PC-3 (cell line): ENCODE data around the gene ESPN. TPM values are rescaled to one million over a fixed set of nuclear protein-coding genes. Genes with fewer than 3 reads are reported as not detected.

Source experiments
- ATAC-seq: fragments of 200-7000 bp; cut with Tn5 transposase; 2 replicates; pipeline ENCODE4 v1.9.1; 2020; ENCODE audit warnings: mild to moderate bottlenecking, moderate library complexity
- BruUV-seq: library from RNA; stranded (reverse); fragments of 400-500 nt; replicated peaks from 2 replicates; lab custom pipeline; 2021; lab: Mats Ljungman, UMichigan
- CTCF ChIA-PET: fragments of 300-600 bp; sonication (Branson Sonifier 250); formaldehyde crosslinking; loops from one replicate; lab custom pipeline; 2022; ENCODE audit warnings: antibody characterized with exemption; lab: Charles Lee
- POLR2A ChIA-PET: fragments of 300-600 bp; sonication (Branson Sonifier 250); formaldehyde crosslinking; loops from one replicate; lab custom pipeline; 2022; ENCODE audit warnings: antibody characterized with exemption; ENCODE audit not compliant: unreplicated experiment; lab: Charles Lee
- DNase-seq: peaks from one replicate; pipeline ENCODE4 v3.0.0-alpha.2; 2015
- H2AFZ ChIP-seq: fragments of 300-600 bp; sonication (generic); 2 replicates; pipeline ENCODE4 v1.6.0; 2016; ENCODE audit warnings: antibody characterized with exemption, low read length
- H3F3A ChIP-seq: fragments of 300-600 bp; sonication (generic); one replicate; pipeline ENCODE4 v1.6.0; 2017; ENCODE audit warnings: antibody characterized with exemption, low read length, control low read depth, mild to moderate bottlenecking; ENCODE audit not compliant: unreplicated experiment
- H3K27ac ChIP-seq: fragments of 300-600 bp; sonication (generic); 2 replicates; pipeline ENCODE4 v1.5.1; 2016; ENCODE audit warnings: mild to moderate bottlenecking, low read length
- H3K27me3 ChIP-seq: fragments of 300-600 bp; sonication (generic); 2 replicates; pipeline ENCODE4 v1.6.1; 2016; ENCODE audit warnings: low read length, mixed read lengths
- H3K36me3 ChIP-seq: fragments of 300-600 bp; sonication (generic); 2 replicates; pipeline ENCODE4 v1.6.1; 2016; ENCODE audit warnings: low read depth, mixed run types, low read length, mixed read lengths
- H3K4me1 ChIP-seq: fragments of 300-600 bp; sonication (generic); 2 replicates; pipeline ENCODE4 v1.5.1; 2016; ENCODE audit warnings: low read length; ENCODE audit not compliant: insufficient read depth
- H3K4me2 ChIP-seq: fragments of 300-600 bp; sonication (generic); 2 replicates; pipeline ENCODE4 v1.6.0; 2016; ENCODE audit warnings: low read length
- H3K4me3 ChIP-seq: fragments of 300-600 bp; sonication (generic); 2 replicates; pipeline ENCODE4 v1.5.1; 2016; ENCODE audit warnings: mild to moderate bottlenecking, low read length, mixed read lengths
- H3K79me2 ChIP-seq: fragments of 300-600 bp; sonication (generic); 2 replicates; pipeline ENCODE4 v1.6.1; 2017; ENCODE audit warnings: low read length, mixed read lengths
- H3K9ac ChIP-seq: fragments of 300-600 bp; sonication (generic); 2 replicates; pipeline ENCODE4 v1.6.0; 2016; ENCODE audit warnings: mild to moderate bottlenecking, low read length
- H3K9me2 ChIP-seq: fragments of 300-600 bp; sonication (generic); replicated peaks from 2 replicates; pipeline ENCODE4 v1.6.1; 2016; ENCODE audit warnings: mixed run types, low read length, mixed read lengths
- H3K9me3 ChIP-seq: fragments of 300-600 bp; sonication (generic); 2 replicates; pipeline ENCODE4 v1.6.1; 2016; ENCODE audit warnings: low read length, mixed read lengths
- H4K20me1 ChIP-seq: fragments of 300-600 bp; sonication (generic); 2 replicates; pipeline ENCODE4 v1.6.1; 2016; ENCODE audit warnings: low read length, mixed read lengths
- EZH2 ChIP-seq: fragments of 300-600 bp; sonication (generic); IDR thresholded peaks from one replicate; pipeline ENCODE4 v1.6.1; 2017; ENCODE audit warnings: antibody characterized with exemption, mild to moderate bottlenecking, low read length; ENCODE audit not compliant: unreplicated experiment
- EZH2phosphoT487 ChIP-seq: fragments of 300-600 bp; sonication (generic); IDR thresholded peaks from 2 replicates; pipeline ENCODE4 v1.6.1; 2018; ENCODE audit warnings: mild to moderate bottlenecking, antibody characterized with exemption, low read length, borderline replicate concordance
- intact Hi-C: fragments of 100-400 bp; cut with micrococcal nuclease; formaldehyde crosslinking; loops from 2 replicates; pipeline ENCODE4 v1.9.0; 2023
- total RNA-seq: library from RNA; depleted of rRNA; stranded (reverse); fragments of >200 nt; gene quantifications from 2 replicates; pipeline ENCODE4 v1.2.3, GENCODE V29; 2014
- TF ChIP-seq, protein P1 (sequence below): fragments of 300-600 bp; sonication (generic); conservative IDR thresholded peaks from 2 replicates; pipeline ENCODE4 v1.5.1; 2017; ENCODE audit warnings: antibody characterized with exemption, low read depth, mild to moderate bottlenecking, low read length

Gene ESPN
- total RNA-seq, 1 experiment from 2014 or later: 11.1 TPM

DNA sequence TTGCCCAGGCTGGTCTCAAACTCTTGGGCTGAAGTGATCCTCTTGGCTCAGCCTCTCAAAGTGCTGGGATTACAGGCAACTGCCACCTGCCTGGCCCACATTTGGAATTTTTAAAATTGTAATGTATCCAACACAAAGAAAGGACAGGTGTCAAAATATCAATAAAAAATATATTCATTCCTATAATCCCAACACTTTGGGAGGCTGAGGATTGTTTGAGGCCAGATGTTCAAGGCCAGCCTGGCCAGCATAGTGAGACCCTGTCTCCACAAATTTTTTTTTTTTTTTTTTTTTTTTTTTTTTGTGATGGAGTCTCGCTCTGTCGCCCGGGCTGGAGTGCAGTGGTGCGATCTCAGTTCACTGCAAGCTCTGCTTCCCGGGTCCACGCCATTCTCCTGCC is 14.8 kb upstream of the ESPN start:
- Histone ChIP-seq H2AFZ (no peak overlapping the region), H3K79me2 (no peaks in the 10 kb centered on the region), H3K4me2 (no peak overlapping the region), H3K4me3 (no peak overlapping the region), H3K27ac (no peak overlapping the region), H3K27me3 (no peaks in the 10 kb centered on the region), H3K36me3 (no peaks in the 10 kb centered on the region), H3K4me1 (peaks cover 30% of the 10 kb centered on the region), H3K9ac (no peak overlapping the region), H3F3A (peaks cover 2% of the 10 kb centered on the region), H3K9me3 (no peaks in the 10 kb centered on the region), H4K20me1 (no peaks in the 10 kb centered on the region), H3K9me2 (no peaks in the 10 kb centered on the region)
- CTCF ChIA-PET: interaction anchor here (0.6 to 1.0 kb wide), 4 partner anchors 21 to 62 kb away, joined by 3 to 5 read pairs (median 3); no protein-coding TSS in a partner anchor
- ATAC-seq: no peak
- intact Hi-C loops: loop anchor here (1.0 kb wide), 1 partner anchor 29 kb away; no protein-coding TSS in a partner anchor
- DNase-seq: no peak
- TF ChIP-seq EZH2phosphoT487 (no peak), EZH2 (no peak)
- TF ChIP-seq, protein P1, sequence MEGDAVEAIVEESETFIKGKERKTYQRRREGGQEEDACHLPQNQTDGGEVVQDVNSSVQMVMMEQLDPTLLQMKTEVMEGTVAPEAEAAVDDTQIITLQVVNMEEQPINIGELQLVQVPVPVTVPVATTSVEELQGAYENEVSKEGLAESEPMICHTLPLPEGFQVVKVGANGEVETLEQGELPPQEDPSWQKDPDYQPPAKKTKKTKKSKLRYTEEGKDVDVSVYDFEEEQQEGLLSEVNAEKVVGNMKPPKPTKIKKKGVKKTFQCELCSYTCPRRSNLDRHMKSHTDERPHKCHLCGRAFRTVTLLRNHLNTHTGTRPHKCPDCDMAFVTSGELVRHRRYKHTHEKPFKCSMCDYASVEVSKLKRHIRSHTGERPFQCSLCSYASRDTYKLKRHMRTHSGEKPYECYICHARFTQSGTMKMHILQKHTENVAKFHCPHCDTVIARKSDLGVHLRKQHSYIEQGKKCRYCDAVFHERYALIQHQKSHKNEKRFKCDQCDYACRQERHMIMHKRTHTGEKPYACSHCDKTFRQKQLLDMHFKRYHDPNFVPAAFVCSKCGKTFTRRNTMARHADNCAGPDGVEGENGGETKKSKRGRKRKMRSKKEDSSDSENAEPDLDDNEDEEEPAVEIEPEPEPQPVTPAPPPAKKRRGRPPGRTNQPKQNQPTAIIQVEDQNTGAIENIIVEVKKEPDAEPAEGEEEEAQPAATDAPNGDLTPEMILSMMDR: no peak
- POLR2A ChIA-PET: interaction anchor here (0.6 kb wide), 1 partner anchor 26 kb away, joined by 3 read pairs; no protein-coding TSS in a partner anchor
- no TSS peak for BruUV-seq

DNA sequence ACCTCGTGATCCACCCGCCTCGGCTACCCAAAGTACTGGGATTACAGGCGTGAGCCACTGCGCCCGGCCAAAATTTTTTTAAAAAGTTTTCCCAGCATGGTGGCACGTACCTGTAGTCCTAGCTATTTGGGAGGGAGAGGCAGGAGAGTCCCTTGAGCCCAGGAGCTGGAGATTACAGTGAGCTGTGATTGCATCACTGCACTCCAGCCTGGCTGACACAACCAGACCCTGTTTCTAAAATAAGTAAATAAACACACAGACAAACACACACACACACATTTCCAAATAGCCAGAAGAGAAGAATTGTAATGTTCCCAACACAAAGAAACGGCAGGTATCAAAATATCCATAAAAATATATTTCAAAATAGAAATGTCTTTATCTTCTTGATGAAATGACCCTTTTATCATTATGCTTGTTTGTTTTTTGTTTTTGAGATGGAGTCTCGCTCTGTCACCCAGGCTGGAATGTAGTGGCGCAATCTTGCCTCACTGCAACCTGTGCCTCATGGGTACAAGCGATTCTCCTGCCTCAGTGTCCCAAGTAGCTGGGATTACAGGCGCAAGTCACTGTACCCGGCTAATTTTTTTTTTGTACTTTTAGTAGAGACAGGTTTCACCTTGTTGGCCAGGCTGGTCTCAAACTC is 14.2 kb upstream of the ESPN start:
- no peak overlapping the region for H3K27ac ChIP-seq
- no peaks in the 10 kb centered on the region for H3K9me3 ChIP-seq
- DNase-seq (no peak), ATAC-seq (no peak)
- no peaks in the 10 kb centered on the region for H3K9me2 ChIP-seq
- H3K4me2 ChIP-seq: no peak overlapping the region
- no peaks in the 10 kb centered on the region for H3K36me3 ChIP-seq
- H3F3A ChIP-seq: peaks cover under 1% of the 10 kb centered on the region
- no peak overlapping the region for H2AFZ ChIP-seq
- H3K79me2 ChIP-seq: no peaks in the 10 kb centered on the region
- no peak overlapping the region for H3K4me3 ChIP-seq
- H3K27me3 ChIP-seq: no peaks in the 10 kb centered on the region
- no TSS peak for BruUV-seq
- ChIA-PET CTCF (interaction anchor here (0.9 kb wide), 1 partner anchor 26 kb away, joined by 3 read pairs; no protein-coding TSS in a partner anchor), POLR2A (interaction anchor here (0.6 kb wide), 1 partner anchor 25 kb away, joined by 3 read pairs; no protein-coding TSS in a partner anchor)
- H4K20me1 ChIP-seq: no peaks in the 10 kb centered on the region
- H3K9ac ChIP-seq: no peak overlapping the region
- intact Hi-C loops: no loop called here
- peaks cover 34% of the 10 kb centered on the region for H3K4me1 ChIP-seq
- no peak for TF ChIP-seq EZH2

GRCh38 chr1:6412896-6413295 is 11.7 kb upstream of the ESPN start:
- Histone ChIP-seq H3K27me3 (no peaks in the 10 kb centered on the region), H3K27ac (peak overlapping the region; percentile 67), H3K9ac (no peak overlapping the region), H3K79me2 (no peaks in the 10 kb centered on the region), H2AFZ (no peak overlapping the region), H3K4me1 (peaks cover 45% of the 10 kb centered on the region), H3K36me3 (no peaks in the 10 kb centered on the region), H4K20me1 (0 out of 2 replicates have a peak, but pooled peaks cover 1% of the 10 kb centered on the region), H3K4me3 (no peak overlapping the region), H3K4me2 (peak overlapping the region; percentile 38), H3K9me2 (no peaks in the 10 kb centered on the region), H3F3A (no peaks in the 10 kb centered on the region), H3K9me3 (no peaks in the 10 kb centered on the region)
- no TSS peak for BruUV-seq
- ChIA-PET CTCF (interaction anchor here (0.6 to 2.8 kb wide), 3 partner anchors 10 to 208 kb away, joined by 4 to 14 read pairs (median 6); no protein-coding TSS in a partner anchor), POLR2A (no interaction called here)
- intact Hi-C loops: loop anchor here (1.0 kb wide), 1 partner anchor 10 kb away; no protein-coding TSS in a partner anchor
- DNase-seq (peak; percentile 98), ATAC-seq (peak; percentile 88)
- TF ChIP-seq EZH2phosphoT487 (no peak), EZH2 (no peak)
- TF ChIP-seq, protein P1: no peak
